ENCODE measurements around the gene TMEM9B.

Gene TMEM9B

GRCh38 chr11:8930456-8931175 lies 33.6 kb downstream of the TMEM9B start:
- DNase-seq (ENCODE audit: low read depth in 2 of 3, low spot score in 2 of 3) = no peak

- no peak for DNase-seq (ENCODE audit: low read depth in 2 of 3, low spot score in 2 of 3)
These were observed 35.1 kb downstream of the TMEM9B start for GRCh38 chr11:8928981-8929615.

GRCh38 chr11:8928205-8928604 lies 36.0 kb downstream of the TMEM9B start:
- no peak for DNase-seq (ENCODE audit: low read depth in 2 of 3, low spot score in 2 of 3)

- no peak for DNase-seq (ENCODE audit: low read depth in 2 of 3, low spot score in 2 of 3)
These were observed 37.0 kb downstream of the TMEM9B start for GRCh38 chr11:8927233-8927632.

GRCh38 chr11:8926236-8926635 lies 38.0 kb downstream of the TMEM9B start:
- DNase-seq (ENCODE audit: low read depth in 2 of 3, low spot score in 2 of 3) = no peak

GRCh38 chr11:8925711-8926110 lies 38.5 kb downstream of the TMEM9B start:
- DNase-seq (ENCODE audit: low read depth in 2 of 3, low spot score in 2 of 3) = no peak

GRCh38 chr11:8922691-8923090 lies 41.6 kb downstream of the TMEM9B start:
- no peak for DNase-seq (ENCODE audit: low read depth in 2 of 3, low spot score in 2 of 3)

- DNase-seq (ENCODE audit: low read depth in 2 of 3, low spot score in 2 of 3) = no peak
These were observed 47.0 kb downstream of the TMEM9B start for GRCh38 chr11:8917157-8917825.

GRCh38 chr11:8914661-8915018 lies 49.6 kb downstream of the TMEM9B start:
- DNase-seq (ENCODE audit: low read depth in 2 of 3, low spot score in 2 of 3) = no peak

- peak in 1 of 3 experiments; percentile 6 for DNase-seq (ENCODE audit: low read depth in 2 of 3, low spot score in 2 of 3)
These were observed 50.1 kb downstream of the TMEM9B start for GRCh38 chr11:8913961-8914660.

GRCh38 chr11:8911029-8911823 lies 53.0 kb downstream of the TMEM9B start, which contains the start of gene AKIP1:
Gene AKIP1 (plus strand): TSS chr11:8911189. CDS start chr11:8911450, 261 bp downstream.
- peak; percentile 72 to 86 (median 73) for DNase-seq (ENCODE audit: low read depth in 2 of 3, low spot score in 2 of 3)

- no peak for DNase-seq (ENCODE audit: low read depth in 2 of 3, low spot score in 2 of 3)
These were observed 53.6 kb downstream of the TMEM9B start for GRCh38 chr11:8910649-8911026.

- DNase-seq (ENCODE audit: low read depth in 2 of 3, low spot score in 2 of 3) = no peak
These were observed 56.1 kb downstream of the TMEM9B start for GRCh38 chr11:8908099-8908498.

- DNase-seq (ENCODE audit: low read depth in 2 of 3, low spot score in 2 of 3) = no peak
These were observed 57.1 kb downstream of the TMEM9B start for GRCh38 chr11:8907116-8907515.

- no peak for DNase-seq (ENCODE audit: low read depth in 2 of 3, low spot score in 2 of 3)
These were observed 58.6 kb downstream of the TMEM9B start for GRCh38 chr11:8905528-8906165.

- no peak for DNase-seq (ENCODE audit: low read depth in 2 of 3, low spot score in 2 of 3)
These were observed 65.0 kb downstream of the TMEM9B start for GRCh38 chr11:8899119-8899753.
